ENCODE data around the gene RBM15B.
A peak's percentile ranks its signal among the peaks of the same experiment; 100 is the strongest.

The RBM15B gene

DNA sequence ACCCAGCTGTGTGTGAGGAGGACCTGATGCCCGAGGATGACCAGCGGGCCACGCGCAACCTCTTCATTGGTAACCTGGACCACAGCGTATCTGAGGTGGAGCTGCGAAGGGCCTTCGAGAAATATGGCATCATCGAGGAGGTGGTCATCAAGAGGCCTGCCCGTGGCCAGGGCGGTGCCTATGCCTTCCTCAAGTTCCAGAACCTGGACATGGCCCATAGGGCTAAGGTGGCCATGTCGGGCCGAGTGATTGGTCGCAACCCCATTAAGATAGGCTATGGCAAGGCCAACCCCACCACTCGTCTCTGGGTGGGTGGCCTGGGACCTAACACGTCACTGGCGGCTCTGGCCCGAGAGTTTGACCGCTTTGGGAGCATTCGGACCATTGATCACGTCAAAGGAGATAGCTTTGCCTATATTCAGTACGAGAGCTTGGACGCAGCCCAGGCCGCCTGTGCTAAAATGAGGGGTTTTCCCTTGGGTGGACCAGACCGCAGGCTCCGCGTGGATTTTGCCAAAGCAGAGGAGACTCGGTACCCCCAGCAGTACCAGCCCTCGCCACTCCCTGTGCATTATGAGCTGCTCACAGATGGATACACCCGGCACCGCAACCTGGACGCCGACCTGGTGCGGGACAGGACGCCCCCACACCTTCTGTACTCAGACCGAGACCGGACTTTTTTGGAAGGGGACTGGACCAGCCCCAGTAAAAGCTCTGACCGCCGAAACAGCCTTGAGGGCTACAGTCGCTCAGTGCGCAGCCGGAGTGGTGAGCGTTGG is 1.5 kb downstream of the RBM15B start:
- DNase-seq: no peak

GRCh38 chr3:51393134-51393495 is 2.0 kb downstream of the RBM15B start:
- DNase-seq: no peak

- DNase-seq: no peak
Measured at GRCh38 chr3:51393564-51393963, 2.5 kb downstream of the RBM15B start.

DNA sequence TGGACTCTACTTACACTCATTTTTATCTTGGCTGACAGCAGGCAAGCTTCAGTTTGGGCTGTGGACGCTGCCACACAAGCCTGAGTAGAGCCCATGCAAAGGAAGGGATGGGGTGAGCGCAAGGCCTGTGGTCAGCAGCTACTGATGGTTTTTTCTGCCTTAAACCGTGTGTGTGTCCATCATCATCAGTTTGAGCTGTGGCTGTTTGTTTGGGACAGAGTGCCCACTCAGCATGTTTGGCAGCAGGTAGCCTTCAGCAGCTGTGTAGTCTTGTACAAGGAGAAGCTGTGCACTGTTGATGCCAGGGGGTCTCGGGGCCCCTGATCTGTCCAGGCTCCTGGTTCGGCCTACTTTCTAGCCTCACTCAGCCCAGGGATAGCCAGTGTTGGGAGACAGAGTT is 3.5 kb downstream of the RBM15B start:
- DNase-seq: no peak

- no peak for DNase-seq
Measured at GRCh38 chr3:51395493-51396213, 4.6 kb downstream of the RBM15B start.

DNA sequence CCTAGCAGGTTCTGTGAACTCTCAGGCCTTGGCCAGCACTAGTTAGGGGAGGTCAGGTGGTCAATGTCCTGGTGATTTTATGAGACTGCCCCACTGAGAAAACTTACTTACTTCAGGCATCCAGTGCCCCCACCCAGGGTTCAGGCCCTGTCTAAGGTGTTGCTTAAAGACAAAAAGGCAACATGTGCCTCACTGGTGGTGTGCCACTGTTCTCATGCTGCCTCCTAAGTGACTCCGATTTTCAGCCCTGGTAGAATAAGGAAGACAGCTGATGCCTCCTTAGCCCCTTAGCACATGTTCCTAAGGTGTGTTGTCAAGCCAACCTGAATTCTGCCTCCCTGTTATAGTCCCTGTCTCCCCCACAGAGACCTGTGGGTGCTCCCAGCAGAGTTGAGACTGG is 5.3 kb downstream of the RBM15B start:
- no peak for DNase-seq

DNA sequence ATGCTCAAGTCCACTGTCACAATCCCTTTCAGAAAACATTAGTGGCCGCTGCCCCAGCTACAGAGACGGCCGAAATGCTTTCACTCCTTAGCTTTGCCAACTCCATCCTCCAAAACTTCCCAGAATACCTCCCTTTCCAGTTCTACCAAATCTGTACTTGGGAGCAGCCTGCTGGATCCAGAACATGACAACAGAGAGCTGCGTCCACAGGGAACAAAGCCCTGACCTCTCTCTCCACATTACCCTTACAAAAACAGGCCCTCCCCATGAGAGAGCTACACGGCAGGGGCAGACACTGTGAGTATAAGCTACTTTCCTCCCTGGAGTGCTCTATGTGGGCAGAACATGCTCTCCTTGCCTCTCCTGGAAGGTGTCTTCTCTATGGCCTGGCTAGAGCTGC is 6.3 kb downstream of the RBM15B start:
- no peak for DNase-seq

GRCh38 chr3:51398595-51399310 is 7.7 kb downstream of the RBM15B start:
- DNase-seq: no peak

DNA sequence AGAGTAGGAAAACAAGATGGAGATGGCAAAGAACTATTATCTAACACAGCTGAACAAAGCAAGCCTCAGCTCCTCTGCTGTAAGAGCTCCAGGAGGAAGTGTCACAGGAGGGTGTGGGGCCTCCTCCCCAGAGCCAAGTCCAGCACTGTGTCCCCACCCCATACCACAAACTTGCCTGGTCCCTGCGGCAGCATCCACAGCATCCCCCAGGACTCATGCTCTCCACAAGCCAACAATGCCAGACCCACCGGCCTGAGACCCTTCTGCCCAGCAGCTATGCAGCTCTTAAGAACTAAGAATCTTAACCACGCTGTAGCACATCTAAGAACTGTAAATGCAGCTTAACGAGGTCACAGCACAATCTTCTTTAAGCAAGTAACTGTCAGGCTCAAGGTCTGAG is 9.1 kb downstream of the RBM15B start:
- DNase-seq: peak; percentile 28 to 37

DNA sequence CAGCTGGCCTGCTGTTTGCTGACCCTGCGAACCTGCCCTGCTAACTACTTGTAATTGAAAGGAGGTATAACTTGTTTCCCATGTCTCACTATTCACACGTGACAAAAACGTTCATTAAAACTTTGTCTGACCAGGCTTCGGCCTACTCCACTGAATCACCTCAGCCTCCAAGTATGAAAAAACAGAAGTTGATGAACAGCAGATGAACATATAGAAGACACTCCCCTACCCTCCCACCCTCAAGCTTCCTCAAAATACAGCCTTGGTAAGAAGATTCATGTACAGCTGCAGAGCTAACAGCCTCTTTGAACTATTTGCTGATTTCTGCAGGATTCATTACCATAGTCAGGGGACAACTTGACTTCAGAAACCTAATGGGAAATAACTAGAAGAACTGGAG is 10.7 kb downstream of the RBM15B start:
- peak; percentile 88 to 92 for DNase-seq

DNA sequence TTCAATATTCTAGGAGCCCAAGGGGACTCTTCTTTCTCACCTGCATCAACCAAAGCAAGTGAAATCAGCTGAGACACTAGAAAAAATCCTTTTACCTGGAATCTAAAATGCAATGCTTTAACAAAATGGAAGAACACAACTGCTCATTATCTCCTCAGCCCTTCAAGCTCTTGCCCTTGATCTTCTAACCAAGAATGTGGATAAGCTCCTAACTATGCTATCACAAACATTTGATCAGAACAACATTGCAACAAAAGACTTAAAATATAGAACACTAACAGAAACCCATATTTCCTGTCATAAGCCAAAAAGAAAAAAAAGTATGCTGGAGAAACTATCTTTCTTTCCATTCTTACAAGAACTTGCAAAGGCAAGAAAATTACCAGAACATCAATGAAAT is 12.6 kb downstream of the RBM15B start:
- DNase-seq: no peak

DNA sequence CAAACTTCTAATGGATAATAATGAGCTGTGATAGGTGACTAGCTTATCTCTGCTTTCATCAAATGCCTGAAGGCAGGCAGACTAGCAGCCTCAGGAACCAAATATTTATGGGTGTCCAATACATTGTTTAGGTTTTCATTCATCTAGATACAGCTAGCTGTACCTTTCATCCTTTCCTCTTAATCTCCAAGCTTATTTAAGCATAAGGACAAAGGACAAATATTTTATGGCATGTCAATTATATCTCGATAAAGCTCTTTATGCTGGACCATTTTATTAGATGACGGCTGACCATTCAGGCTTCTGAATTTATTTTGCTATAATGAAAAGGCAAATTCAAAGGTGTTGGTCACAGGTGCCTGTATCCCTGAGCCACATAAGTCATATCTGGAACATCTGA is 16.9 kb downstream of the RBM15B start:
- no peak for DNase-seq

DNA sequence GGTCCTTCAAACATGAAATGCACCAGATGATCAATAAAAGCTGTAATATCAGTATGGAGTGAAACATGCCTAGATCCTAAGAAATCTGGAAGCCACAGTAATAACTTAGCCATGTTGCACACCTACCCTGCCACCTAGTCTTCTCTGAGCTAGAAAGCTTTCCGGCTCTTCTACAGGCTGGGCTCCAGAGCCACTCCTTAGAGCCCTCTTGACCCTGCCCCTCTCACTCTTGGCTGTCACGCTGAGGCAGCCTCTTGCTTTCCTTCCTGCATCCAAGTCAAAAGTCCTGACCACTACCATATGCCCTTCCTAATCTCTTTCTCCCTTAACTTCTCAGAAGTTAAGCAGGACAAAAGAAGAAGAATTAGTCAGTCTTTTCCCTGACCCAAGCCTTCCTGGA is 17.7 kb downstream of the RBM15B start:
- no peak for DNase-seq

DNA sequence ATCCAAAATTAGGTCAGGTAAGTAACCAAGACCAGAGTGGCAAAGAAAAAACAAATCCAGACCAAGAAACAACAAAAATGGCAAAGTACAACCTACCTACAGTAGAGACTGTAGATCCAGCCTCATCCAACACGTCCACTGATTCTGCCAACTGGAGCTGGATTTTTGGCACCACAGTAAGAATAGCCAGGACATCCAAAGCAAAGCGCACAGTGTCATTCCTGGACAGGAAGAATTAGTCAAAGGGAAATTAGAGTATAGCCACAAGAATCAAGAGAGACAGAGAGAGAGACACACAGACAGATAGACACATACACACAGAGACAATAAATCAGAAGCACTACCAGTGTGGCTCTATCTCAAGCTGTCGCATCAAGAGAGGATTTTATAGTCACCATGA is 31.1 kb downstream of the RBM15B start:
- DNase-seq: no peak

GRCh38 chr3:51426921-51427320 is 35.8 kb downstream of the RBM15B start:
- DNase-seq: no peak

- DNase-seq: no peak
Measured at GRCh38 chr3:51429138-51429537, 38.1 kb downstream of the RBM15B start.

GRCh38 chr3:51434110-51434509 is 43.0 kb downstream of the RBM15B start:
- DNase-seq: no peak

- peak; percentile 71 to 83 for DNase-seq
Measured at GRCh38 chr3:51434746-51435327, 43.8 kb downstream of the RBM15B start.

DNA sequence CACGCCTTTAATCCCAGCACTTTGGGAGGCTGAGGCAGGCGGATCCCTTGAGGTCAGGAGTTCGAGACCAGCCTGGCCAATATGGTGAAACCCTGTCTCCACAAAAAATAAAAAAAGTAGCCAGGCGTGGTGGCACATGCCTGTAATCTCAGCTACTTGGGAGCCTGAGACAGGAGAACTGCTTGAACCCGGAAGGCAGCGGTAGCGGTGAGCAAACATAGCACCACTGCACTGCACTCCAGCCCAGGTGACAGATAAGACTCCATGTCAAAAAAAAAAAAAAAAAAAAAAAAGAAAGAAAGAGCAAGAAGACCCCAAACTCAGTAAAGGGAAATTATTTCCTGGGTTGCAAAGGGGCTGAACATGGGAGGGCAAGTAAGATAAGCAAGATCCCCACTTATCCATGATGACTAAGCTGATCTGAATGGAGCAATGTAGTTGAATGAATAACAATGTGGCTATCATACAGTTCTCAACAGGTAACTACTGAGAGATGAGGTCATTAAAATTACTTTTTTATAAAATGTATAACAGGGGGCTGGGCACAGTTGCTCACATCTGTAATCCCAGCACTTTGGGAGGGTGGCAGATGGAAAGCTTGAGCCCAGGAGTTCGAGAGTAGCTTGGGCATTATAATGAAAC is 46.0 kb downstream of the RBM15B start:
- DNase-seq: no peak

GRCh38 chr3:51441282-51442030 is 50.4 kb downstream of the RBM15B start:
- DNase-seq: no peak

DNA sequence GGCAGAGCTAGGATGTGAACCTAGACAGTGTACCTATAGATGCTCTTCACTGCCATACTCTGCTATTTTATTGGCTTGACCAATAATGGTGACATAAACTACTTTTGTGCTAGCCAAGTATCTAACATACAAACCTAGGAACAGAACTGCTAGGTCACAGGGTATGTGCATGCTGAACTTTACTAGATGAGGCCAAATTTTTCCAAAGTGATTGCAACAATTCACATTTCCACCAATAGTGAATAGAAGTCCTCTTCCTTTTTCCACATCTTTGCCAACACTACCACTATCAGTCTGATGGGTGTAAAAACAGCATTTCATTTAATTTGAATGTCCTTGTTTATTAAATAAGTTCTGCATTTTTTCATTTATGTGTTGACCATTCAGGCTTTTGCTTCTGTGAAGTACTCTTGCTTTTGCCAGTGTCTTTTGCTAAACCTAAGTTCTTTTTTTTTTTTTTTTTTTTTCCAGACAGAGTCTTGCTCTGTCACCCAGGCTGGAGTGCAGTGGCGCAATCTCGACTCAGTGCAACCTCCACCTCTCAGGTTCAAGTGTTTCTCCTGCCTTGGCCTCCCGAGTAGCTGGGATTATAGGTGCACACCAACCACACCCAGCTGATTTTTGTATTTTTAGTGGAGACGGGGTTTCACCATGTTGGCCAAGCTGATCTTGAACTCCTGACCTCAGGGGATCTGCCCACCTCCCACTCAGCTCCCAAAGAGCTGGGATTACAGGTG is 54.6 kb downstream of the RBM15B start:
- no peak for DNase-seq

Measured in Kasumi-1 (cell line).